GM21576 (cell line): ENCODE results near the gene ZNF181.
"Not testable (repeated sequence)": the region's sequence is repeated elsewhere in the genome, so short reads cannot be mapped to it uniquely, and the experiment has no call there.

Experiments
- ATAC-seq: cut with Tn5 transposase; IDR thresholded peaks from one replicate; pipeline ENCODE4 v1.9.1; 2021; ENCODE audit warnings: mild to moderate bottlenecking, moderate library complexity; ENCODE audit not compliant: unreplicated experiment

Gene ZNF181

GRCh38 chr19:34733746-34734536, at the start of gene ZNF181:
TSS of gene ZNF181 (plus strand) at chr19:34734243. CDS start at chr19:34735038, 795 bp downstream.
- peak; percentile 77 for ATAC-seq

- not testable (repeated sequence) for ATAC-seq
These were observed 48.8 kb upstream of the ZNF181 start for GRCh38 chr19:34685266-34685665.

GRCh38 chr19:34686455-34686854, 47.6 kb upstream of the ZNF181 start:
- ATAC-seq, result no peak

- ATAC-seq, result no peak
These were observed 46.7 kb upstream of the ZNF181 start for GRCh38 chr19:34687348-34687747.

GRCh38 chr19:34688592-34688991, 45.5 kb upstream of the ZNF181 start:
- ATAC-seq, result no peak

- ATAC-seq, result no peak
These were observed 43.7 kb upstream of the ZNF181 start for GRCh38 chr19:34690372-34690771.

- no peak for ATAC-seq
These were observed 41.5 kb upstream of the ZNF181 start for GRCh38 chr19:34692549-34692948.

GRCh38 chr19:34707661-34708060, 26.4 kb upstream of the ZNF181 start:
- no peak for ATAC-seq

- no peak for ATAC-seq
These were observed 22.2 kb upstream of the ZNF181 start for GRCh38 chr19:34711890-34712289.

GRCh38 chr19:34712395-34713261, 21.4 kb upstream of the ZNF181 start:
- no peak for ATAC-seq

GRCh38 chr19:34713262-34713637, 20.8 kb upstream of the ZNF181 start:
- no peak for ATAC-seq

- ATAC-seq, result no peak
These were observed 18.7 kb upstream of the ZNF181 start for GRCh38 chr19:34715357-34715756.

GRCh38 chr19:34722353-34722752, 11.7 kb upstream of the ZNF181 start:
- ATAC-seq, result no peak

GRCh38 chr19:34725400-34725799, 8.6 kb upstream of the ZNF181 start:
- ATAC-seq, result no peak

- no peak for ATAC-seq
These were observed 2.8 kb upstream of the ZNF181 start for GRCh38 chr19:34731019-34731829.

GRCh38 chr19:34731964-34732363, 2.1 kb upstream of the ZNF181 start:
- ATAC-seq, result no peak

GRCh38 chr19:34732612-34733211, 1.3 kb upstream of the ZNF181 start:
- ATAC-seq, result no peak

- peak; percentile 5 for ATAC-seq
These were observed 737 bp upstream of the ZNF181 start for GRCh38 chr19:34733266-34733745.

- no peak for ATAC-seq
These were observed 577 bp downstream of the ZNF181 start for GRCh38 chr19:34734537-34735103.
